GM23248 (cell line): ENCODE data around the gene SERPINB5. TPM values are rescaled to one million over a fixed set of nuclear protein-coding genes. Genes with fewer than 3 reads are reported as not detected.

Experiments used
- DNase-seq: peaks from one replicate; pipeline ENCODE4 v3.0.0-alpha.2; 2015
- H2AFZ ChIP-seq: fragments of 200-600 bp; sonication (generic); 2 replicates; pipeline ENCODE4 v1.6.1; 2016; ENCODE audit warnings: antibody characterized with exemption
- H3F3A ChIP-seq: fragments of 200-600 bp; sonication (generic); 2 replicates; pipeline ENCODE4 v1.6.1; 2016; ENCODE audit warnings: mild to moderate bottlenecking, antibody characterized with exemption, mixed run types; ENCODE audit not compliant: insufficient read depth
- H3K27ac ChIP-seq: fragments of 200-600 bp; sonication (generic); 2 replicates; pipeline ENCODE4 v1.5.1; 2016; ENCODE audit warnings: mild to moderate bottlenecking
- H3K27me3 ChIP-seq: fragments of 200-600 bp; sonication (generic); replicated peaks from 2 replicates; pipeline ENCODE4 v1.6.1; 2016; ENCODE audit warnings: mild to moderate bottlenecking; ENCODE audit not compliant: insufficient read depth
- H3K36me3 ChIP-seq: fragments of 200-600 bp; sonication (generic); 2 replicates; pipeline ENCODE4 v1.6.1; 2016; ENCODE audit warnings: low read depth, mild to moderate bottlenecking
- H3K4me1 ChIP-seq: fragments of 200-600 bp; sonication (generic); 2 replicates; pipeline ENCODE4 v1.6.1; 2016; ENCODE audit warnings: mild to moderate bottlenecking; ENCODE audit not compliant: insufficient read depth
- H3K4me2 ChIP-seq: fragments of 200-600 bp; sonication (generic); one replicate; pipeline ENCODE4 v1.6.1; 2016; ENCODE audit warnings: mild to moderate bottlenecking; ENCODE audit not compliant: unreplicated experiment
- H3K4me3 ChIP-seq: fragments of 200-600 bp; sonication (generic); 2 replicates; pipeline ENCODE4 v1.5.1; 2016; ENCODE audit warnings: mild to moderate bottlenecking
- H3K79me2 ChIP-seq: fragments of 200-600 bp; sonication (generic); 2 replicates; pipeline ENCODE4 v1.6.1; 2016; ENCODE audit warnings: mild to moderate bottlenecking; ENCODE audit not compliant: insufficient read depth
- H3K9ac ChIP-seq: fragments of 200-600 bp; sonication (generic); 2 replicates; pipeline ENCODE4 v1.6.1; 2016; ENCODE audit warnings: mild to moderate bottlenecking
- H3K9me2 ChIP-seq: fragments of 200-600 bp; sonication (generic); 2 replicates; pipeline ENCODE4 v1.6.1; 2016; ENCODE audit warnings: mixed run types, mild to moderate bottlenecking, moderate library complexity; ENCODE audit not compliant: insufficient read depth
- H3K9me3 ChIP-seq: fragments of 200-600 bp; sonication (generic); one replicate; pipeline ENCODE4 v1.6.1; 2017; ENCODE audit warnings: low read depth
- H4K20me1 ChIP-seq: fragments of 200-600 bp; sonication (generic); 2 replicates; pipeline ENCODE4 v1.6.0; 2016; ENCODE audit not compliant: insufficient read depth
- EZH2 ChIP-seq: fragments of 200-600 bp; sonication (generic); IDR thresholded peaks from 2 replicates; pipeline ENCODE4 v1.6.1; 2018; ENCODE audit warnings: antibody characterized with exemption, mild to moderate bottlenecking; ENCODE audit not compliant: insufficient read depth, poor library complexity, severe bottlenecking
- EZH2phosphoT487 ChIP-seq: fragments of 200-600 bp; sonication (generic); IDR thresholded peaks from 2 replicates; pipeline ENCODE4 v1.6.1; 2018; ENCODE audit warnings: antibody characterized with exemption, moderate library complexity, mild to moderate bottlenecking, low read depth; ENCODE audit not compliant: insufficient read depth
- WGBS, 2 experiments: methylation state at CpG; one replicate each; pipeline ENCODE4 v1.1.6; 2015 to 2017; ENCODE audit warnings: low lambda C conversion rate in 2 of 2, low coverage in 1 of 2; ENCODE audit errors: missing lambda C conversion rate in 2 of 2; 5-methylcytosine and 5-hydroxymethylcytosine counted together
- in situ Hi-C: fragments of 300-500 bp; cut with MboI; formaldehyde crosslinking; loops from 2 replicates; pipeline ENCODE4 v1.15.0; 2020
- polyA plus RNA-seq: library from polyadenylated mRNA; unstranded; fragments of >200 nt; fragmentation: Nextera tagmentation; extraction: Ambion mirVana; gene quantifications from 2 replicates; pipeline ENCODE4 v1.2.1, GENCODE V29; 2016
- total RNA-seq: library from RNA; depleted of rRNA; stranded (reverse); fragments of >200 nt; shearing (Covaris generic); gene quantifications from 2 replicates; pipeline ENCODE4 v1.2.3, GENCODE V29; 2014; rRNA removed

Gene SERPINB5
- total and polyA plus RNA-seq, 2 experiments from 2014 or later, result not detected

DNA sequence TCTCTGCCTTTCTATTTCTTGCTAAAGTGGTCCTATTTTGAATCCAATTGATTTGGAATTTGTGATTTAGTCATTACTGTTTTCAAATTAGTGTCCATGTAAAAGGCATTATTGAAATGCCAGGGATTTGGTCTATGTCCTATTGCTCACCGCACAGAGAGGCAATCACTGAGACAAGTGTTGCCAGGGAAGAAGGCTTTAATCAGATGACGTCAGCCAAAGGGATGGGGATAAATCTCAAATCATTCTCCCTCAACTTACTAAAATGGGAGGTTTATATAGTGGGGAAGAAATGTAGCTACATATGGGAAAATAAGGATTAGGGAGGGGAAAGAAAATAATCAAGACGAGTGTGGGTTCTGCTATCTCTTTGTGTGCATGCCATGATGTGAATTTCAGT, 75.0 kb downstream of the SERPINB5 start:
- Histone ChIP-seq H3F3A (peaks cover 34% of the 10 kb centered on the region), H3K27me3 (no peaks in the 10 kb centered on the region), H3K9me2 (no peaks in the 10 kb centered on the region; the same call in 1 of the 2 replicates), H3K9me3 (no peaks in the 10 kb centered on the region), H3K79me2 (no peaks in the 10 kb centered on the region), H3K9ac (no peak overlapping the region), H3K4me1 (peaks cover 25% of the 10 kb centered on the region), H3K36me3 (no peaks in the 10 kb centered on the region), H4K20me1 (no peaks in the 10 kb centered on the region), H3K27ac (peak overlapping the region; percentile 85), H3K4me2 (no peak overlapping the region), H2AFZ (peak overlapping the region; percentile 68; the same call in 1 of the 2 replicates), H3K4me3 (no peak overlapping the region)
- TF ChIP-seq EZH2, result no peak
- no peak for TF ChIP-seq EZH2phosphoT487
- in situ Hi-C loops, result no loop called here
- WGBS, 2 experiments, result 92 to 95% methylated on average over 3 of the region's 3 CpGs
- no peak for DNase-seq

- H3K9me2 ChIP-seq, result no peaks in the 10 kb centered on the region; the same call in 1 of the 2 replicates
- no peaks in the 10 kb centered on the region for H3K9me3 ChIP-seq
- H3K9ac ChIP-seq, result peak overlapping the region; percentile 48
- TF ChIP-seq EZH2, result no peak
- no peak for TF ChIP-seq EZH2phosphoT487
- no peaks in the 10 kb centered on the region for H3K27me3 ChIP-seq
- peak overlapping the region; percentile 50 for H3K4me3 ChIP-seq
- no peak for DNase-seq
- peak overlapping the region; percentile 68 for H2AFZ ChIP-seq
- no peaks in the 10 kb centered on the region for H4K20me1 ChIP-seq
- WGBS, 2 experiments, result 86 to 93% methylated on average over 2 of the region's 2 CpGs
- no peaks in the 10 kb centered on the region for H3K79me2 ChIP-seq
- H3K4me1 ChIP-seq, result peaks cover 25% of the 10 kb centered on the region
- in situ Hi-C loops, result no loop called here
- peak overlapping the region; percentile 85 for H3K27ac ChIP-seq
- H3K4me2 ChIP-seq, result peak overlapping the region; percentile 75
- no peaks in the 10 kb centered on the region for H3K36me3 ChIP-seq
- peaks cover 34% of the 10 kb centered on the region for H3F3A ChIP-seq
These were observed 75.8 kb downstream of the SERPINB5 start for GRCh38 chr18:63552581-63552980.

DNA sequence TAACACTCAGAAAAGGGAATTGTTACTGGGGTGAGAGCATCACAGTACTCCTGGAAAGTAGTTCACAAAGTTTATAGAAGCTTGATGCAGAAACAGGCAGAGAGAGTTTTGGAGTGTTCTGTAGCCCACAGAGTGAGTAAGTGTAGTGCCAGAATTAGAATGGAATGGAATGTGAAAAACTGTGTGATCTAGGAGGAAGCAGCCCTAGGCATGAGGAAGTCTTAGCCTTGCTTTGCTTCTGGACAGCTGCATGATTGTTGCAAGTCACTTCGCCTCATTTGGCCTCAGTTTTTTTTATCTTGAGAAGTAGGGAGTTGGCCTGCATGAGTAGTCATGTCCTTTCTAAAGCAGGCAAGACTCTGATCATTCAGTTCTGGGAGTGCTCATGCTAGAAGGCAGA, 76.3 kb downstream of the SERPINB5 start:
- Histone ChIP-seq H2AFZ (peak overlapping the region; percentile 68), H3K4me1 (peaks cover 25% of the 10 kb centered on the region), H3F3A (peaks cover 34% of the 10 kb centered on the region), H3K79me2 (no peaks in the 10 kb centered on the region), H4K20me1 (no peaks in the 10 kb centered on the region), H3K27ac (peak overlapping the region; percentile 85), H3K4me2 (peak overlapping the region; percentile 75), H3K9me3 (no peaks in the 10 kb centered on the region), H3K27me3 (no peaks in the 10 kb centered on the region), H3K9ac (peak overlapping the region; percentile 48), H3K4me3 (peak overlapping the region; percentile 50), H3K36me3 (no peaks in the 10 kb centered on the region), H3K9me2 (no peaks in the 10 kb centered on the region; the same call in 1 of the 2 replicates)
- peak; percentile 95 for DNase-seq
- WGBS, 2 experiments, result 0 to 4% methylated on average over 1 of the region's 1 CpG
- TF ChIP-seq EZH2 (no peak), EZH2phosphoT487 (no peak)
- in situ Hi-C loops, result no loop called here

Other genes with a start within 250 kb of the SERPINB5 start
- 1.0 and 1.5 TPM in 2 replicates for gene BCL2, start 157.2 kb upstream of the SERPINB5 start, total RNA-seq
- 0.30 and 0.39 TPM in 2 replicates for gene BCL2, start 157.2 kb upstream of the SERPINB5 start, polyA plus RNA-seq
- 30.7 and 31.2 TPM in 2 replicates for gene KDSR, start 109.8 kb upstream of the SERPINB5 start, total RNA-seq
- 54.7 and 55.1 TPM in 2 replicates for gene KDSR, start 109.8 kb upstream of the SERPINB5 start, polyA plus RNA-seq
- gene VPS4B, start 54.5 kb upstream of the SERPINB5 start, total RNA-seq, result 42.4 and 45.5 TPM in 2 replicates
- 43.3 and 49.2 TPM in 2 replicates for gene VPS4B, start 54.5 kb upstream of the SERPINB5 start, polyA plus RNA-seq
- gene SERPINB12, start 65.4 kb downstream of the SERPINB5 start, total RNA-seq, result not detected in 2 replicates
- gene SERPINB12, start 65.4 kb downstream of the SERPINB5 start, polyA plus RNA-seq, result not detected in 2 replicates
- not detected in 2 replicates for gene SERPINB13, start 110.4 kb downstream of the SERPINB5 start, total RNA-seq
- gene SERPINB13, start 110.4 kb downstream of the SERPINB5 start, polyA plus RNA-seq, result not detected in 2 replicates
- gene SERPINB4, start 167.3 kb downstream of the SERPINB5 start, total RNA-seq, result not detected in 2 replicates
- gene SERPINB4, start 167.3 kb downstream of the SERPINB5 start, polyA plus RNA-seq, result not detected in 2 replicates
- gene SERPINB3, start 184.9 kb downstream of the SERPINB5 start, total RNA-seq, result not detected in 2 replicates
- 0.24 TPM in 1 of 2 replicates, not detected in the other for gene SERPINB3, start 184.9 kb downstream of the SERPINB5 start, polyA plus RNA-seq
- not detected in 2 replicates for gene SERPINB11, start 226.0 kb downstream of the SERPINB5 start, total RNA-seq
- not detected in 2 replicates for gene SERPINB11, start 226.0 kb downstream of the SERPINB5 start, polyA plus RNA-seq